K562 (cell line): ENCODE results near the gene TTC27. TPM values are rescaled to one million over a fixed set of nuclear protein-coding genes. Genes with fewer than 3 reads are reported as not detected.

Experiments used
- EP300 ChIP-seq: IDR thresholded peaks from 2 replicates; pipeline ENCODE4 v1.6.1; 2012; ENCODE audit warnings: low read length, improper control_type of control experiment
- ETV5 ChIP-seq: sonication (generic); formaldehyde crosslinking; IDR thresholded peaks from 2 replicates; pipeline ENCODE4 v1.4.0; 2020; ENCODE audit warnings: low read depth, mild to moderate bottlenecking, missing genetic modification reagents
- HMGN3 ChIP-seq: IDR thresholded peaks from 2 replicates; pipeline ENCODE4 v1.6.1; 2011; ENCODE audit warnings: borderline replicate concordance, low read depth, mild to moderate bottlenecking, mixed read lengths, low read length; ENCODE audit not compliant: insufficient read length; ENCODE audit errors: extremely low read depth
- RBM17 ChIP-seq: fragments of 200-400 bp; formaldehyde crosslinking; IDR thresholded peaks from 2 replicates; pipeline ENCODE4 v1.6.1; 2017; ENCODE audit warnings: low read depth, mild to moderate bottlenecking, low read length, borderline replicate concordance
- SOX6 ChIP-seq: fragments of 450-650 bp; IDR thresholded peaks from 2 replicates; pipeline ENCODE4 v1.6.1; 2014; ENCODE audit warnings: mild to moderate bottlenecking
- STAT5B ChIP-seq: fragments of 250-450 bp; sonication (Bioruptor Pico); IDR thresholded peaks from 2 replicates; pipeline ENCODE4 v1.8.0; 2021; ENCODE audit warnings: mild to moderate bottlenecking, inconsistent platforms
- TARDBP ChIP-seq: fragments of 450-650 bp; IDR thresholded peaks from 2 replicates; pipeline ENCODE4 v1.6.1; 2016
- WHSC1 ChIP-seq: IDR thresholded peaks from one replicate; pipeline ENCODE4 v1.6.1; 2012; ENCODE audit warnings: low read length, control low read depth, inconsistent platforms
- ZC3H4 ChIP-seq: sonication (generic); formaldehyde crosslinking; IDR thresholded peaks from 2 replicates; pipeline ENCODE4 v1.9.0; 2021; ENCODE audit warnings: missing genetic modification reagents, borderline replicate concordance
- polyA plus RNA-seq, 8 experiments: library from polyadenylated mRNA; depleted of rRNA in 4 of 8; stranded (reverse) in 5 of 8; unstranded in 3 of 8; fragments of >200 nt; fragmentation: Nextera tagmentation in 2 of 8; fragmentation: Illumina TruSeq in 1 of 8; extraction: Ambion mirVana in 2 of 8; extraction: Trizol in 1 of 8; gene quantifications; 2 replicates each; pipeline versions ENCODE4 v1.2.1 to v1.2.3, GENCODE V29; 2011 to 2014; ENCODE audit warnings: inconsistent platforms in 1 of 8, missing spikeins in 1 of 8
- total RNA-seq, 7 experiments: library from RNA; depleted of rRNA in 6 of 7; stranded (reverse); fragments of >200 nt in 6 of 7; fragmentation: Illumina TruSeq in 2 of 7; extraction: Trizol in 2 of 7; gene quantifications; 2 replicates each; pipeline versions ENCODE4 v1.2.1 to v1.2.3, GENCODE V29; 2011 to 2021; ENCODE audit warnings: low replicate concordance in 1 of 7
- TF ChIP-seq, protein P1 (sequence below): IDR thresholded peaks from 2 replicates; pipeline ENCODE4 v1.6.1; 2016; ENCODE audit warnings: missing genetic modification characterization, missing compliant biosample characterization
- TF ChIP-seq, protein P2 (sequence below): fragments of 250-450 bp; sonication (Bioruptor Pico); IDR thresholded peaks from 2 replicates; pipeline ENCODE4 v1.8.0; 2021; ENCODE audit warnings: borderline replicate concordance, mild to moderate bottlenecking, moderate library complexity; ENCODE audit not compliant: poor library complexity, severe bottlenecking

TTC27 gene
- total and polyA plus RNA-seq, 9 of the 15 experiments (the other 6 are each of a cell fraction or from before 2014, with no cell fraction given) = 44.3 to 93.4 (median 57.3) TPM

DNA sequence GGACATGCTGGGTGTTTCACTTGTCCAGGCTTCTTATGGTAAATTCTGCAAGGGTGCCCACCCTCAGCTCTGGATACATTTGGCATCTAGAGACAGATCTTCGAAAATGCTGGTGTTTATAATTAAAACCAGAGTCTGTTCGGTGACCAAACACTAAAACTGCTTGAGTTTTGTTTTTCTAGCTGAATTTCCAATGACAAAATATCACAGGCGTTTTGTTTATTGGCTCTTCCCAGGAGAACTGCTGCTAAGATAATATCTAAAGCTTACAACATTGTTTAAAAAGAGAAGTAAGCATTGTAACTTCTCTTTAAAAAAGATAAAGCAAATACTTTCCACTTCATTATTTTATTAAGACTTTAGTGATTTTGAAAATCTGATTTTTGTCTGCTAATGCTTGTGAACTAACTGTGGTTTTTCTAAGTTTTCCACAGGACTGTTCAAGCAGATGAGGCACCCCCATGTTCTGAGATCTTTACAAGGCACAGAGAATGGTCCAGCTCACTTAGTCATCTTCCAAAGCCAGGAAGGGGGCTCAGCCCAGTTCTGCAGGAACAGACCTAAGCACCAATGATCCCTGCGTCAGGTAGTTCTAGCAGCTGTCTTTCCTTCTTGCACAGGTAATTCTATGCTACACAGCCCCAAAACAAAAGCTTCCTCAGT, 224.1 kb downstream of the TTC27 start (continued):
- TF ChIP-seq ETV5 = no peak
- no peak for TF ChIP-seq EP300
- TF ChIP-seq HMGN3 = no peak
- TF ChIP-seq RBM17 = no peak
- TF ChIP-seq, protein P1, sequence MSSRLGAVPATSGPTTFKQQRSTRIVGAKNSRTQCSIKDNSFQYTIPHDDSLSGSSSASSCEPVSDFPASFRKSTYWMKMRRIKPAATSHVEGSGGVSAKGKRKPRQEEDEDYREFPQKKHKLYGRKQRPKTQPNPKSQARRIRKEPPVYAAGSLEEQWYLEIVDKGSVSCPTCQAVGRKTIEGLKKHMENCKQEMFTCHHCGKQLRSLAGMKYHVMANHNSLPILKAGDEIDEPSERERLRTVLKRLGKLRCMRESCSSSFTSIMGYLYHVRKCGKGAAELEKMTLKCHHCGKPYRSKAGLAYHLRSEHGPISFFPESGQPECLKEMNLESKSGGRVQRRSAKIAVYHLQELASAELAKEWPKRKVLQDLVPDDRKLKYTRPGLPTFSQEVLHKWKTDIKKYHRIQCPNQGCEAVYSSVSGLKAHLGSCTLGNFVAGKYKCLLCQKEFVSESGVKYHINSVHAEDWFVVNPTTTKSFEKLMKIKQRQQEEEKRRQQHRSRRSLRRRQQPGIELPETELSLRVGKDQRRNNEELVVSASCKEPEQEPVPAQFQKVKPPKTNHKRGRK = no peak
- no peak for TF ChIP-seq SOX6
- TF ChIP-seq, protein P2, sequence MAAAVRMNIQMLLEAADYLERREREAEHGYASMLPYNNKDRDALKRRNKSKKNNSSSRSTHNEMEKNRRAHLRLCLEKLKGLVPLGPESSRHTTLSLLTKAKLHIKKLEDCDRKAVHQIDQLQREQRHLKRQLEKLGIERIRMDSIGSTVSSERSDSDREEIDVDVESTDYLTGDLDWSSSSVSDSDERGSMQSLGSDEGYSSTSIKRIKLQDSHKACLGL (CRISPR knock-in tag) = no peak
- TF ChIP-seq ZC3H4 (CRISPR knock-in tag) = no peak
- TF ChIP-seq TARDBP = no peak
- TF ChIP-seq WHSC1 = no peak
- TF ChIP-seq STAT5B (CRISPR knock-in tag) = no peak
- TF ChIP-seq, all 486 proteins: peak for 0
